Measurements from ENCODE around the gene KRTAP10-3. TPM values are rescaled to one million over a fixed set of nuclear protein-coding genes. Genes with fewer than 3 reads are reported as not detected.

KRTAP10-3 gene
- total RNA-seq (2021; ENCODE audit: unreplicated experiment) (not detected), Bru-seq, nascent RNA (not detected), BruChase-seq, experiment 1, labeled RNA remaining after a 6-hour chase (not detected), BruChase-seq, experiment 2, labeled RNA remaining after a 2-hour chase (not detected)
- not detected in 2 replicates for polyA plus RNA-seq (2012)
- long read RNA-seq: 0 reads

GRCh38 chr21:44558695-44559094 is at the start of gene KRTAP10-3:
Gene KRTAP10-3, minus strand, starts transcription at chr21:44558795. Its CDS starts 80 bp downstream, at chr21:44558715.
- ATAC-seq (no peak), DNase-seq (ENCODE audit: low read depth, low spot score) (no peak)
- no peaks in the 10 kb centered on the region for H4K20me1 ChIP-seq (ENCODE audit: insufficient read depth)
- no peaks in the 10 kb centered on the region for H3K36me3 ChIP-seq (ENCODE audit: control insufficient read depth in 1 of 2, insufficient read depth in 2 of 2, low read length in 2 of 2)
- H3K9me2 ChIP-seq (ENCODE audit: insufficient read depth): no peaks in the 10 kb centered on the region
- BruUV-seq (replicated peaks): no TSS peak
- no peak within 1 kb of the TSS for H2AFZ ChIP-seq (ENCODE audit: low read depth, low read length, poor library complexity, severe bottlenecking)
- POLR2A ChIA-PET: no interaction called here
- intact Hi-C loops (cut with micrococcal nuclease): no loop called here
- no peak within 1 kb of the TSS for H3K27ac ChIP-seq (ENCODE audit: low read depth, low read length)
- RAD21 ChIA-PET (ENCODE audit: low non-redundant PET in 1 of 2, low total read pairs in 2 of 2, uncharacterized antibody in 2 of 2, unreplicated experiment in 2 of 2): no interaction called here
- no peak within 1 kb of the TSS for H3K4me2 ChIP-seq (ENCODE audit: low read length)
- CTCF ChIA-PET: no interaction called here
- no peak for TF ChIP-seq TCF7L2 (IDR thresholded peaks at IDR 0.05; ENCODE audit: borderline replicate concordance, extremely low read depth, insufficient read depth, insufficient read length)
- TF ChIP-seq EZH2phosphoT487 (IDR thresholded peaks at IDR 0.05; ENCODE audit: borderline replicate concordance): no peak
- TF ChIP-seq EGR1 (IDR thresholded peaks at IDR 0.05; ENCODE audit: low read depth): no peak
- TF ChIP-seq FOSL1 (IDR thresholded peaks at IDR 0.05; ENCODE audit: low read depth): no peak
- no peak for TF ChIP-seq SIN3A (IDR thresholded peaks at IDR 0.05; ENCODE audit: low read depth)
- TF ChIP-seq ZBTB33 (IDR thresholded peaks at IDR 0.05; ENCODE audit: extremely low read depth, insufficient replicate concordance, low read length): no peak
- no peak for TF ChIP-seq SRF (IDR thresholded peaks at IDR 0.05; ENCODE audit: low read depth)
- no peak for TF ChIP-seq EZH2 (IDR thresholded peaks at IDR 0.05)
- H3K27me3 ChIP-seq (ENCODE audit: insufficient read depth, low read length): no peaks in the 10 kb centered on the region; the same call in 1 of the 2 replicates
- no peaks in the 10 kb centered on the region for H3K9me3 ChIP-seq (ENCODE audit: control insufficient read depth in 1 of 2, insufficient read depth in 1 of 2, low read depth in 1 of 2, low read length in 2 of 2)
- no peak within 1 kb of the TSS for H3K9ac ChIP-seq (ENCODE audit: low read length)
- no peaks in the 10 kb centered on the region for H3K79me2 ChIP-seq (ENCODE audit: insufficient read depth, low read length)
- no peak within 1 kb of the TSS for H3K4me3 ChIP-seq (replicated peaks in 1 of 2; ENCODE audit: low read depth in 1 of 2, low read length in 2 of 2)
- H3K4me1 ChIP-seq (ENCODE audit: control insufficient read depth in 1 of 2, insufficient read depth in 2 of 2, low read length in 2 of 2): no peaks in the 10 kb centered on the region

GRCh38 chr21:44606495-44606894 is 47.9 kb upstream of the KRTAP10-3 start:
- no TSS peak for BruUV-seq (replicated peaks)
- ATAC-seq: no peak
- RAD21 ChIA-PET (ENCODE audit: low non-redundant PET in 1 of 2, low total read pairs in 2 of 2, uncharacterized antibody in 2 of 2, unreplicated experiment in 2 of 2): no interaction called here
- TF ChIP-seq YY1 (IDR thresholded peaks at IDR 0.05; ENCODE audit: extremely low read depth, insufficient replicate concordance, low read depth, low read length) (no peak), ATF3 (IDR thresholded peaks at IDR 0.05) (no peak), CEBPB (IDR thresholded peaks at IDR 0.05; ENCODE audit: low read depth) (no peak), MAX (IDR thresholded peaks at IDR 0.05) (no peak), ZFX (IDR thresholded peaks at IDR 0.05) (no peak), JUND (IDR thresholded peaks at IDR 0.05) (no peak), SIN3A (IDR thresholded peaks at IDR 0.05; ENCODE audit: low read depth) (no peak), EZH2 (IDR thresholded peaks at IDR 0.05) (no peak), RAD21 (IDR thresholded peaks at IDR 0.05; ENCODE audit: low read depth) (no peak), CBX3 (IDR thresholded peaks at IDR 0.05; ENCODE audit: low read depth) (no peak), SRF (IDR thresholded peaks at IDR 0.05; ENCODE audit: low read depth) (no peak), SP1 (IDR thresholded peaks at IDR 0.05; ENCODE audit: low read depth) (no peak), POLR2A (IDR thresholded peaks at IDR 0.05; ENCODE audit: borderline replicate concordance, extremely low read depth, insufficient read depth, insufficient read length) (no peak), ELF1 (IDR thresholded peaks at IDR 0.05; ENCODE audit: borderline replicate concordance, low read depth) (no peak), EGR1 (IDR thresholded peaks at IDR 0.05; ENCODE audit: low read depth) (no peak)

More at GRCh38 chr21:44606495-44606894, 47.9 kb upstream of the KRTAP10-3 start:
- H3K4me1 ChIP-seq (ENCODE audit: control insufficient read depth in 1 of 2, insufficient read depth in 2 of 2, low read length in 2 of 2): no peaks in the 10 kb centered on the region
- H3K4me3 ChIP-seq (replicated peaks in 1 of 2; ENCODE audit: low read depth in 1 of 2, low read length in 2 of 2): no peak overlapping the region
- no peaks in the 10 kb centered on the region for H3K36me3 ChIP-seq (ENCODE audit: control insufficient read depth in 1 of 2, insufficient read depth in 2 of 2, low read length in 2 of 2)
- no peak for DNase-seq (ENCODE audit: low read depth, low spot score)
- no peak overlapping the region for H3K4me2 ChIP-seq (ENCODE audit: low read length)
- no peak overlapping the region for H3K9ac ChIP-seq (ENCODE audit: low read length)
- H2AFZ ChIP-seq (ENCODE audit: low read depth, low read length, poor library complexity, severe bottlenecking): no peak overlapping the region
- H3K27ac ChIP-seq (ENCODE audit: low read depth, low read length): no peak overlapping the region
- H4K20me1 ChIP-seq (ENCODE audit: insufficient read depth): no peaks in the 10 kb centered on the region
- intact Hi-C loops (cut with micrococcal nuclease): no loop called here
- H3K27me3 ChIP-seq (ENCODE audit: insufficient read depth, low read length): peaks cover 11% of the 10 kb centered on the region; the same call in 1 of the 2 replicates
- ChIA-PET POLR2A (no interaction called here), CTCF (no interaction called here)
- H3K79me2 ChIP-seq (ENCODE audit: insufficient read depth, low read length): no peaks in the 10 kb centered on the region
- H3K9me2 ChIP-seq (ENCODE audit: insufficient read depth): no peaks in the 10 kb centered on the region
- H3K9me3 ChIP-seq (ENCODE audit: control insufficient read depth in 1 of 2, insufficient read depth in 1 of 2, low read depth in 1 of 2, low read length in 2 of 2): peaks cover 0 to 5% of the 10 kb centered on the region in 2 experiments; a peak in 2 of 4 replicates
